GM19438 (cell line): ENCODE measurements around the gene IL22.
A peak's percentile ranks its signal among the peaks of the same experiment; 100 is the strongest.

ENCODE experiments used
- ATAC-seq: cut with Tn5 transposase; IDR thresholded peaks from one replicate; pipeline ENCODE4 v1.9.1; 2021; ENCODE audit warnings: low read depth; ENCODE audit not compliant: unreplicated experiment

The IL22 gene, protein sequence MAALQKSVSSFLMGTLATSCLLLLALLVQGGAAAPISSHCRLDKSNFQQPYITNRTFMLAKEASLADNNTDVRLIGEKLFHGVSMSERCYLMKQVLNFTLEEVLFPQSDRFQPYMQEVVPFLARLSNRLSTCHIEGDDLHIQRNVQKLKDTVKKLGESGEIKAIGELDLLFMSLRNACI

DNA sequence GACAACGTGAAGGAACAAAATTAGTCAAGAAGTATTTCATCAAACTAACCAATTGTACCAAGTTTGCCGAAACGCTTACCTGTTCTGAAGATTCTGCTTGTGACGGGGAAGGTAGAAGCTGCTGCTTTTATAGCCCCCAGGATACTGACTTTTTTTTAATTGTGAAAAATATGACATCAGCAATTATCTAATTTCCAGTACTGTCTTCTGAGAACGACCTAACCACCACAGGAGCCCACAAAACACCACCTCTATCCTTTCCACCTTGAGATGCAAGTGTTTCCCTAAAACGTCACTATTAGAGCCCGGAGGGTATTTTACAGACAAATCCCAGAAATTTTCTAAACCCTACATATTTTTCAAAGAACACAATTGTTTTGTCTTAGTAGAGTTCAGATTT is at the start of gene IL22:
Gene IL22 (minus strand): TSS at position 101 of the 400 bp plus-strand sequence. CDS start 156 bp downstream, outside the sequence.
- ATAC-seq = no peak

- no peak for ATAC-seq
Observed at GRCh38 chr12:68297929-68298328, 44.5 kb upstream of the IL22 start.

DNA sequence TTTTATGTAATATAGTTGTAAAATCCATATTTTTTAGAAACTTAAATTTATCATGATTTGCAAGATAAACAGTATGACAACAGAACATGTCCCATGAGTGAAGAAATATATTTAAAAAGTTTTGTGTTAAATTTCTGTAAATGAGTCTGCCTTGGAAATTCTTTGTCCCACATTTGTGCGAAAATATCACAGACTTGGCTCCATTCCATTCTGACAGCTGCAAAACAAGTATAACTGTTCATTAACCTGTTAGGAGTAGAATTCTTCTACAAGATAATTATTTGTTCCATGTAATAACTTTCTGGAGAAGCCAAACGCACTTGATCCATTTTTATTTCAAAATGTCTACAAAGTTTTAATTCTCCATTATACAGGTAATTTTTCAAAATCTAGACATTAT is 40.8 kb upstream of the IL22 start:
- no peak for ATAC-seq

DNA sequence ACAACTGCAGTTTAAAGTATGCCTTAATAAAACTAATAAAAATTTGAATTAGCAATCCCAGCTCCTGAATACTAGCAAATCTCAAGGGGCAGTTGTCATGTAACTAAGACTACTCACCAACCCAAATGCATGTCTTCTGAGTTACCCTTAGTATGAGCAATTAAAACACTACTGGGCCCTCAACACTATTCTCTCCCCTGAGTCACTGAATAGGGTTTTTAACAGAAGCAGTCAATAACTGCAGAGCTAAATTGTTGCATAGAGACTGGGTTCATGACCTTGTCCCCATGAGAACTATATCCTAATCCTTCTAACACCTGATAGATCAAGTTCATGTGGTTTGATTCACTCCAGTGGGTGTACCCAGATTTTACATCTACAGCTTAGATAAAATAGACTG is 39.9 kb upstream of the IL22 start:
- no peak for ATAC-seq

DNA sequence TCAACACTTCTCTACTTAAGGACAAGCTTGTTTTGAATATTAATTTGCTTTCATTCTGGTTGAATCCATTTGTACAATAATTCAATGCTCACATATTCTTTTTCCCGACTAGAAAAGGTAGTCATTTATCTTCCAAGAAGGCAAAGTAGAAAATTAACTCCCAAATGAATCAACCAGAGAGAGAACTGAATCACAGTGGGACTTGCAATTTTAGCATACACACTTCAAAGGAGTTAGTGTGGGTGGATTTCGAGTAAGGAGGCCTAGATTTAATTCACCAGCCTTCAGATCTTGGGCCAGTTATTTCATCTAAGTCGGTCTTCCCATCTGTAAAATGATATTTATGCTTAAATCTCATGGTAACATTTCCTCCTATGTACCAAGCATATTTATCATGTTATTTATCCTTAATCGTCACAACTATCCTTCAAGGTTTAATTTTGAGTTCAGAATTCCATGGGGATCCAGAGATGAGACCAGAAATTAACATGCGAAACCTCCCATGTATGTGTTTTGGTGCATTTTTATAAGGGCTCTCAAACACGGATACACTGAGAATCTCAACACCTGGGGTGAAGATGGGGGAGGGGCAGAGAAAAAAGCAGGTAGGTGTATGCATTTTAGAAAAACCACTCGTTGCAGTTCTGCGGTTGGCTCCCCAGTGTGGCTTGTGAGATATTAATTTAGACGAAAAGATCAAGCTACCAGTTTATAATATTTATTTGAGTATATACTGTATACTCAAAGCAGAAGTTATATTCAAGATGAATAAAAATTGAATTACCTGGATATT is 38.9 kb upstream of the IL22 start:
- no peak for ATAC-seq

GRCh38 chr12:68291396-68292036 is 38.1 kb upstream of the IL22 start:
- no peak for ATAC-seq

- peak; percentile 99 for ATAC-seq
Observed at GRCh38 chr12:68290126-68290525, 36.7 kb upstream of the IL22 start.

DNA sequence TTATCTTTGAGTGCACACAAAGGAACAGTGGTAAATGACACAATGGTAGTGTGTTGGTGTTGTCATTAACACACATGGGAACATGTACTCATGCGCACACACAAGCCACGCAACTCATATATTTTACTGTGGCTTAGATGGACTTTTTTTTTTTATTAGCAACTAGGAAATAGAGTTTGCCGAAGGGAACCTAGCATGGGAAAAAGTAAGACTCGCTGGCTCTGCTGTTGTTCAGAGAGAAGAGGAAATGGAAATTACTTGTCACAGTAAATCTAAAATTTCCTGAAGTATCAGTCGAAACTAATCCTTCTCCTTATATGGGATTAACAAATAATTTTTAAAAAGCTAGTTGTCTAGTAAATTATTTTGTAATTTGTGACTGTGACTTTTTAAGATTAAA is 33.7 kb upstream of the IL22 start:
- ATAC-seq = no peak

DNA sequence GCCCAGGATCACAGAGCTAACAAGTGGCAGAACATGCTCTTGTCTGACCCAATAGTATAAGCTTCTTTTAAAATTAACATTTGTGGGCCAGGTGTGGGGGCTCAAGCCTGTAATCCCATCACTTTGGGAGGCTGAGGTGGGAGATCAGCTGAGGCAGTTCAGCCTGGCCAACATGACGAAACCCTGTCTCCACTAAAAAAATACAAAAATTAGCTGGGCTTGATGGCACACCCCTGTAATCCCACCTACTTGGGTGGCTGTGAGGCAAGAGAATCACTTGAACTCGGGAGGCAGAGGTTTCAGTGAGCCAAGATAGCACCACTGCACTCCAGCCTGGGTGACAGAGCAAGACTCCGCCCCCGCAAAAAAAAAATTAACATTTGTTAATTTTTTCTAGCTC is 33.0 kb upstream of the IL22 start:
- ATAC-seq = no peak

GRCh38 chr12:68285541-68285940 is 32.1 kb upstream of the IL22 start:
- ATAC-seq = no peak

GRCh38 chr12:68281322-68282077 is 28.1 kb upstream of the IL22 start:
- ATAC-seq = no peak

- no peak for ATAC-seq
Observed at GRCh38 chr12:68280240-68280639, 26.8 kb upstream of the IL22 start.

DNA sequence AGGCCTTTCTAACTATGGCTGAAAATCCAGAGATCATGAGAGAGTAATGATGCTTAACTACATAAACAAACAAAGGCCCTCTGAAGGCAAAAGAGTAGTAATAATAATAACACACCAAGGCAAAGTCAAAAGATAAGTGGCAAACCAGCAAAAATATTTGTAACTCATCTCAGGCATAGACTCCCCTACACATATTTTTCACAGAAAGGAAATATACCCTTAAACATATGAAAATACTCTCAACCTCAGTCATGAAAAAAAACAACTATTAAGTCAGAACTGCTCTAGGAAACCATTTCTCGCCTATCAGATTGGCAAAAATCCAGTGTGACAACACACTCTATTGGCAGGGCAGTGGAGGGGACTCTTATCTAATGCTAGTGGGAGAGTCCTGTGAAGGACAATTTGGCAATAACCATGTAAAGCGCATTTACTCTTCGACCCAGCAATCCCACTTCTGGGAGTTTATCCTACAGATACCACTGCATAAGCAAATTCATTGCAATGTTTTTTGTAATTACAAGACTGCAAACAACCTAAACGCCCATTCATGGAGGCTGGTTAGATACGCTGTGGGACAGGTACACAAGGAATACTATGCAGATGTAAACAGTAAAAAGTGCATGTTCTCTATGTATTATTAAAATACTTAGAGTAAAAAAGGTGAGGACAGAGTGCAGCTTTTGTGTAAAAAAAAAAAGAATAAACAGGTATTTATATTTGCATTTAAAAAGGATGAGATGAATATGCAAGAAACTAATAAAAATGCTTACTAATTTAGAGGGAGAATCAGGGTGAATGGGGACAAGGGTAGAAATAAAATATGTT is 26.0 kb upstream of the IL22 start:
- no peak for ATAC-seq

DNA sequence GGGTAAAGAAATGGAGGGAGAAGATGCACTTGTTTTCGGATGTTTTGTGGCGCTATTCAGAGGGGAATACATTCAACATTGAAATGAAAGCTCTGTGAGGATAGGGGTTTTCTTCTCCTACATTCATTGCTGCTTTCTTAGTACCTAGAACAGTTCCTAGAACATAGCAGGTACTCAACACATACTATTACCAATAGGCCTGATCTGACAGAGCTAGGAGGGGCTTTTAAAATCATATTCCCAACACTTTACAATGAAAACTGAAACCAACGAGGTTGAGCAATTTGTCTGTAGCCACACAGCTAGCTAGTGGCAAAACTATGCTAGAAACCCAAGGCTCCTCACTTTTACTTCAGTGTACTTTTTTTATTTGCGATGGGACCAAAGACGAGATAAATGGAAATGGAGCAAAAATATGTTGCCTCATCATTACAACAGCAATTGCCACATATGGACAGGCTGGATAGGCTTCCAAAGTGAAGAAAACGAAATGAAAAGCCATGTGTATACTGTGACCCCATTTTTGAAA is 23.1 kb upstream of the IL22 start:
- ATAC-seq = no peak

DNA sequence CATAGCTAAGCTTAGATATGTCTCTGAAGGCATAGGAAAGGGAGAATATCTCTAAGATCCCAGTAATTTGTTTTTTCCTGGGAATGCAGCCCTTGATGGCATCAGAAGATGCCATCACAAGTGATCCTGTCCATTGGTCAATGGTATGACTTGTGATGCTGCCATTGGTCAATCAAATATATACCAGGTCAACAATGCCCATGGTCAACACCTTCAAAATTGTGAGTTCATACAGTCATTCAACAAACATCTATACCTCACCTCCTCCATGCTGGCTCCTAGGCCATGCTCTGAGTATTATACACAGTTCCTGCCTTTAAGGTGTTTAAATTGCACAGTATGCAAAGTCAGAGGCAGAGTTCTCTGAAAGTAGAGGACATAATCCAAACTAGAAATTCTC is 19.3 kb upstream of the IL22 start:
- no peak for ATAC-seq

DNA sequence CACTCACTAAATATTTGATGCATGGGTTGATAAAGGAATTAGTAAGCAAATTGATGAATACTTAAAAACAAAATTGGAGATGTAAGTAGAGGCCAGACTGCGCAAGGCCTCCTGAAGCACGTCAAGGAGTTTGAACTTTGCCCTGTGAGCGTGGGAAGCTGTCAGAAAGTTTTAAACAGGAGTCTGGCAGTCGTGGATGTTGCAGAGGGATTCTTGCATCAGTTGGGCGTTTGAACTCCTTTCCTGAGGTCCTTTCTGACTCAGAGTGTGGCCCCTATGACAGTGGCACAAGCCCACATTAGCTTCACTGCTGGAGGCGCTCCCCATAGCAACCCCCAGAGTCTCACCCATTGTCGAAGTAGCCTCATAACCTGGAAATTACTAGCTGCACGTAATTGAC is 17.9 kb upstream of the IL22 start:
- no peak for ATAC-seq

DNA sequence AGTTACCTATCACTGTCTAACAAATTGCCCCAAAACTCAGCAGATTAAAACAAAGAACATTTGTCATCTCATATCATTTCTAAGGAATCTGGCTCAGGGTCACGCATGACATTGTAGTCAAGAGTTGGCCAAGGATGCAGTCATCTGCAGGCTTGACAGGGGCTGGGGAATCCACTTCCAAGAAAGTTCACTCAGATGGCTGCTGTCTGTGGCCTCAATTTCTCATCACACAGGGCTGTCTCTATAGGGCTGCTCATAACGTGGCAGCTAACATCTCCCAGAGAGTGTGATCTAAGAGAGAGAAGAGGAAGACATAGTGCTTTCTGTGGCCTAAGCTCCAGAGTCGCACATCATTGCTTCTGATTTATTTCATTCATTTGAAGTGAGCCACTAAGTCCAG is 17.0 kb upstream of the IL22 start:
- ATAC-seq = no peak

GRCh38 chr12:68269779-68270178 is 16.4 kb upstream of the IL22 start:
- no peak for ATAC-seq

DNA sequence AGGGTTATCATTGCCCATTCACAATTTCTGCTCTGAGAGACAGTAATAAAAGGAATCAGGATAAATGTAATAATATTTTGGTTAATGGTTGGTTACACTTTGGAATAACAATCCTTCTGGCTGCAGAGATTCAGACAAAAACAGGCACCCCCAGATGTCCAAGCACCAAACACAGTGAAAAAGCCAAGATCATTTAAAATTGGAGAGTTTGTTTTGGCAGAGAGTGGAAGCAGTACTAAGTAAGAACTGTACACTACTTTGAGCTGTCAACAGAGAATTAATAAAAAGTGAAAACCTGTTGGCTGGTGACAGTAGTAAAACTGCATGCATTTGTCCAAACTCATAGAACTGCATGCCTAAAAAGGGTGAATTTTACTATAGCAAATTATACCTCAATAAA is 15.6 kb upstream of the IL22 start:
- ATAC-seq = no peak

GRCh38 chr12:68267892-68268396 is 14.5 kb upstream of the IL22 start:
- no peak for ATAC-seq
